Frontal cortex (tissue), 4 donors: ENCODE data around the gene AKAP8. TPM values are rescaled to one million over a fixed set of nuclear protein-coding genes. Genes with fewer than 3 reads are reported as not detected.
"Not testable (repeated sequence)": the region's sequence is repeated elsewhere in the genome, so short reads cannot be mapped to it uniquely, and the experiment has no call there.

Experiments
- DNase-seq, 2 donors: peaks; one replicate each; pipeline ENCODE4 v3.0.0; 2012; ENCODE audit warnings: low spot score in 2 of 2
- FAIRE-seq: peaks from 2 replicates; lab custom pipeline; 2012; peaks lifted over from hg19 to GRCh38; lab: Jason Lieb, UNC
- total RNA-seq: library from RNA; depleted of rRNA; stranded (reverse); fragments of >200 nt; gene quantifications from one replicate; pipeline ENCODE4 v1.2.3, GENCODE V29; 2014
- donor health status: control.
- donor health status: control.
- donor health status: control.

AKAP8 gene
- total RNA-seq, result 9.8 TPM

DNA sequence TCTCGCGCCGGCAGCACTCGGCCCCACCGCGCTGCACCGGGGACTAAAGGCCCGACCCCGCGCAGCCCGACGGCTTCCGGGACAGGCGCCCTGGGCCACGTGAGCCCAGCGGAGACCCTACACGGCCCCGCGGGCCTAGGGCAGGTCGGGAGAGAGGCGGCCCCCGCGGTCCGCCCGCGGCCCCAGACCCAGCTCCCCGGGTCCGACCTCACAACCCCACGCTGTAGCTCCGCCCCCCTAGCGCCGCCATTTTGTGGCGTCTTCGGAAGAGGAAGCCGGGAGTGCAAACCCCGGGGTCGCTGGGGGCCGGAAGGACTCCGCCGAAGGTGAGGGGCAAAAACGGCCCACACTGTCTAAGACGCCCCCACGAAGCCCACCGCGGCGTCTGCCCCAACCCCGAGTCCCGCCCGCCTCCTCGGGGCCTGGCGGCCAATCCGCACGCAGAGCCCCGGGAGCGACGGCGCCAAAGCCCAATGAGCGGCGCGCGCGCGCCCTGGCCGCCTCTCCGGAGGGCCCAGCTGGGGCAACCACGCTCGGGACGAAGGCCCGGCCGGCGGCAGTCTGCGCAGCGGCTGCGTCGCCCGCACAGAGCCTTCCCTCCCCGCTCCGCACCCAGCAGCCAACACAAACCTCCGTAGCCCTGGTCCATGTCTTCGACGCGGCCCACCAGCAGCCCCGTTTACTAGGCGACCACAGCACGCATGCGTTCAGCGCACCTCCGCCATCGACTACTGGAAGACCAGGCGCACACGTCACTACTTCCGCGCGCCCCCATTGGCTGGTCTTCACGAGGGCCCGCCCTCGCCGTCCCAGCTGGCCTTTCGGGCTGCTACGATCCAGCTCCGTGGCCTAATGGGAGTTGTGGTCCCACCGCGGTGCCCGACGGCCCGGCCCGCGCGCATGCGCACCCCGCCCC, at the start of gene AKAP8:
Gene AKAP8, minus strand, starts transcription at position 705 of the 916 bp plus-strand sequence. Its CDS starts 56 bp downstream, at position 649.
- no peak for FAIRE-seq
- peak; percentile 99 to 100 for DNase-seq

DNA sequence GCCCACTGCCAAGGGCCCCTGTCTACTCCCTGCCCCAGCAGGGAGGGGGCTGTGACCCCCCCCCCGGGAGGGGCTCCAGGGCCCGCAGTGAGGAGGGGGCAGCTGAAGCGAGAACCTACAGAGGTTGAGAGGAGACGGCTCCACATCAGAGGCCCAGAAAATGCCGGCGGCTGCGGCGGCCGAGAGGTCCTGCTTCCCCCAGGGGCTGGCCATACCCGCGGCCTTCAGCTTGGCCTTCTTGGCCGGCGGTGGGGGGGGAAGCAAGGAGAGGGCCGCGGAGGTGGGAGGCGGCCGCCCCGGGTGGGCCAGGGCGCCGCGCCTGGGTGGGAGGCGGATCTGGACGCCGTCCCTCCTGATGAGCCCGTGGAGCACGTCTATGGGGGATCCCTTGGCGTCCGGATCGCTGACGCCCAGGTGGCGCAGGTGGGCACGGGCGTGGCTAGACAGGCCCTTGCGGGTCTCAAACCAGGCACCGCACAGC, 48.4 kb upstream of the AKAP8 start:
- FAIRE-seq (no peak), DNase-seq (no peak)

DNA sequence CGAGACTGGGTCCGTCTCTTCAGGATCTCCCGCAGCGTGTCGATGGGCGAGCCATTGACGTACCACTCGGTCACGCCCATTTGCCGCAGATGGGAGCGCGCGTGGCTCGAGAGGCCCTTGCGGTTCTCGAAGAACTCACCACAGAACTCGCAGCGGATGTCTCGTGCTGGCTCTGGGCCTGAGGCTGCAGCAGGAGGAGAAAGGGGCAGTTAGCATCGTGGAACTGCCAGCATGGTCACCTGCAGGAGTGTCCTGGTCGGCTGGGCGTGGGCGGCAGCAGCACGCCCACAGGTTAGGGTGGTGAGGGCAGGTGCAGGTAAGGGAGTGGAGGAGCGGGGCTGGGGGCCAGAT, 47.7 kb upstream of the AKAP8 start:
- DNase-seq (no peak), FAIRE-seq (no peak)

DNA sequence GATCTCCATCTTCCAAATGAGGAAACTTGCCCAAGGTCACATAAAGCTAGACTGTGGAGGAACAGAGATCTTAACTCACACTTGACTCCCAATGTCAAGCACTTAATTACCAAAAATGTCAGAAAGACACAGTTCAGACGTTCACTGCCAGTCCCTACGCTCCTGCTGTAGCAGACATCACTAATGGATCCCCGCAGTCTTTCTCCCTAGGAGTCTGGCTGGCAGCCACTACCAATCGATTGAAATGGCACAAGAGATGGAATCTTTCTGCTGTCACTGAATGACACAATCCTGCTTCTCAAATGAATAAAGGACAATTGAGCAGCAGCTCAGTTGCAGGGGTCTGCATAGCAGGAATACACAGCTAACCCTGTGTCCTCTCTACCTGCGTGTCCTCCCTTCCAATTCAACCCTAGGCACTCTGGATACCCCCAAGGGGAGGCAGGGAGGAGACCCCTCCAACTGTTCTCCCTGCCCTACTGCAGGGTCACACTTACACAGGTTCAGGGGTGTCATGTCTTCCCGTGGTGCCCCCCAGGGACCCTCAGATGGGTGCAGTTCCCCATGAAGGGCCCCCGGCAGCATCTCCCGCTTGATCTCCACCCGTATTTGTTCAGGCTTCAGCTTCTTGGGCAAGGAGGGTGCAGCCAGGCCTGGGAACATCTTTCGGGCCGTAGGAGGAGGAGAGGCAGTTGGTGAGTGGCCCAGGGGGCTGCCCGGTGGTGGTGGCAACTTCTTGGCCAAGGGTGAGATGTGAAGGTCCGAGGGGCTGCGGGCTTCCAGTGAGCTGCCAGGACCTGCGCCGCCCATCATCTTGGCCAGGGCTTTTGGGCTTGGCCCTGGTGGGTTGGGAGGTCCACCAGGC, 47.1 kb upstream of the AKAP8 start:
- DNase-seq (no peak), FAIRE-seq (no peak)

DNA sequence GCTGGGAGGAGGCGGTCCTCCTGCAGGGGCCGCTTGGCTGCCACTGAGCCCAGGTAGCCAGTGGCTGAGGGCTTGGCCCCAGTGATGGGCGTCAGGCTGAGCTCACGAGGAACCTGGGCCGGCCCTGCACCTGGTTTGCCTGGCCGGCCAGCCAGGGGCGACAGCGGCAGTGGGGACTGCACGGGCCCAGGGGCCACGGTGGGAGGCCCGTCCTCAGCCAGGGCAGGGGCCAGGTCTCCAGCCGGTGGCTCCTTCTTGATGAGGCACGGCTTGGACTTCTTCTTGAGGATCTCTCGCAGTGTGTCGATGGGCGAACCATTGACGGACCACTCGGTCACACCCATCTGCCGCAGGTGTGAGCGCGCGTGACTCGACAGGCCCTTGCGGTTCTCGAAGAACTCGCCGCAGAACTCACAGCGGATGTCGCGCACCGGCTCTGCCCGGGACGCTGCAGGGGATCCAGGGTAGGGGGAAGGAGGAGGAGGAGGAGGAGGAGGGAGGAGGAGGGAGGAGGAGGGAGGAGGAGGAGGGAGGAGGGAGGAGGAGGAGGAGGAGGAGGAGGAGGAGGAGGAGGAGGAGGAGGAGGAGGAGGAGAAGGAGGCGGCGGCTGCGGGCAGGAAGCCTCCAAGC, 45.8 kb upstream of the AKAP8 start:
- FAIRE-seq (no peak), DNase-seq (no peak)

DNA sequence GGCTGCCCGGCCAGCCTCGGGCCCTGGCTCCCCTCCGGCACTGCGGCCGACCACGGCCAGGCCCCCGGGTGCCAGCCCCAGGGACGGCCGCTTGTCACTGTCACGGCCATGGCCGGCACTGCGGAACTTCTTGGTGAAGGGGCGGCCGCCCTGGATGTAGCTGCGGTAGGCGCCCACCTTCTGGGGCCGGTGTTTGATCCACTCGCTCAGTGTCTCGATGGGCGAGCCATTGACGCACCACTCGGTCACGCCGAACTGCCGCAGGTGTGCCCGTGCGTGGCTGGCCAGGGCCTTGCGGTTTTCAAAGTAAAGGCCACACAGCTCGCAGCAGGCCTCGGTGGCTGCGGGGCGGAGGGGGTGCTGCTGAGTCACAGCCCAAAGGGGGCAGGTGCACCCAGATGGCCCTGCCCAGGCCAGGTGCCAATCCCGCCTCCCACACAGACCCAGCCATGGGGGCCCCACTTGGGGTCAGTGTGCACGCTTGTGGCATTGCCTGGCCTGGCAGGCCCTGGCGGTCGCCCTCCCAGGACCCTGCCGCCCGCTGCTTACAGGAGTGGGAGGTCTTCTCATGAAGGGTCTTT, 45.2 kb upstream of the AKAP8 start:
- FAIRE-seq, result no peak
- no peak for DNase-seq

DNA sequence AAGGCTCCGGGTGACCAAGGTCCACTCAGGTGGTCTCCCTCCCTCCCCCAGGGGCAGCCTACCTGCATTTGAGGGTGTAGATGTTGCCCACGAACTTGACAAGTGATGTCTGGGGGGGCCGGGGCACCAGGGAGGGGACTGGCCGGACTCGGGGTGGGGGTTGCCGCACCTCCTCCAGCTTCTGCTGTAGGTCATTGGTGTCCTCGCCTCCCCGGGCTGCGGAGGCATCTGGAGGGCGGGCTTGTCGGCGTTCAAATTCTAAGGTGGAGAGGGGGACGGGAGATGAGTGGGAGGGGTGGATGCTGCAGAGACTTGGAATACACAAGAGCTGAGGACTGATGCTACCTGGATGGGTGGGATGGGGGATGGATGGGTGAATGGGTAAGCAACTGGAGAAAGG, 44.5 kb upstream of the AKAP8 start:
- FAIRE-seq (no peak), DNase-seq (no peak)

DNA sequence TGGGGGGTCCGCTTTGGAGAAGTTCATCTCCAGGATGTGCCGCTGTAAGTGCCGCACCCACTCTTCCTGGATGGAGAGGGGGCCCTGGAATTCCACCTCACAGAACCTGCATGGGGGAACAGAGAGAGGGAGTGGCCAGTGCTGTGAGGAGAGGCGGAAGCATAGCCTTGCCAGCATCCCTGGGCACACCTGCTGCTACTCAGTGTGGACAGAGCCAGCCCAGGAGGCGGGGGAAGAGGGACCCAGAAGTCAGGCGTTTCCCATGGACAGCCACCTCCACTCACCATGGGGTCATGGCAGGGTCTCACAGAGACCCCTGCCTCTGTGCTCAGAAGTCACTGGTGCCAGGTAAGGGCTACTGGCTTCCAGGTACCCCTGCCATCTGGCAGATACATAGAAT, 43.5 kb upstream of the AKAP8 start:
- FAIRE-seq, result no peak
- DNase-seq, result no peak

GRCh38 chr19:15422296-15423075, 42.9 kb upstream of the AKAP8 start:
- no peak for FAIRE-seq
- no peak for DNase-seq

GRCh38 chr19:15421721-15422260, 42.2 kb upstream of the AKAP8 start:
- DNase-seq, result peak; percentile 56 to 82
- peak; percentile 24 for FAIRE-seq

DNA sequence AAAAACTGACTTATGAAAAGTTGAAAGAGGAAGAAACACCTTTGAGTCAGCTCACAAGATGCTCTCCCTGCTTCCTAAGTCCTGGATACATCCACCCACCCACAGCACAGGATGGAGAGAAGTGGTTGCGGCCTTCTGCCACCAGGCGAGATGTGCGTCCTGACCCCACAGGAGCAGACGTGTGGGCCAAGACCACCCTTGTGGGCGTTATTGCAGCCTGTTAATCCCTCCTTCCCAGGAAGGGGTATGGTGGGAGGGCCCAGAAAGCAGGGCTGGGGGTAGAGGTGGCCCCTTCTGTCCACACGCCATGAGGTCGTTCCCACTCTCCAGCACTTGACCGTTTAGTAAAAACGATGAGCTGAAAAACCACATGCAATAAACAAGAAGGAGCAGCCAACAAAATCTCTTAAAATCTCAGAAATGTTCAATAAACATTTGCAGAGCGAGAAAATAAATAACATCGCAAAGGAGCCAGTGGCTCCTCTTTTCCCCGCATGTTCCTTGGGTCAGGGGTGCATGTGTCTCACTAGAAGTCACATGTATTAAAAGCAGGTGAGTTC, 41.6 kb upstream of the AKAP8 start:
- FAIRE-seq (no peak), DNase-seq (no peak)

DNA sequence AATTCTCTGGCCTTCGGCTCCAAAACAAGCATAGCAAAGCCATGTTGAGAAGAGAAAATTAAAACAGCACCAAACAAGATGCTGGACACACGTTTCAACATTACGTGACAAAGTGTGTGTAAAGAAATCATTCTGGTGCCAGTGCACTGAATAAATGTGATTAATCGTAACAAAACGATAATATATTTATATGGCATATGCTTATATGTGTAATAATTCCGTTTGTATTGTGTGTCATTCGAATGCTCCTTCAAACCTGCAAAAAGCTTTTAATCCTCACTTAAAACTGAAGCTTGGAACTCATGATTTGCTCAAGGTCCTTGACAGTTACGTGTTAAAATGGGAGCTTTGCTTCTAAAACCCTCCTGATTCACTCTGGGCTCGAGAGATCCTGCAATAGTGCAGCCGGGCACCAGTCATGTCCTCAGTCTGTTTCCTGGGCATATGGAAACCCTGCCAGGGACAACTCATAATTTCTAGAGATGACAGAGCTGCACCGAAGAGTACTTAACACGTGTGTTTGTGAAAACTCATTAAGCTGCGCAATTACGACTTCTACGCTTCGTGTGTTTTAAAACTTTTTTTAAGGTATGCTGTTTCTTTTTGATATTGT, 39.9 kb upstream of the AKAP8 start:
- FAIRE-seq (no peak), DNase-seq (no peak)

- DNase-seq, result peak; percentile 97 to 98
- peak; percentile 95 for FAIRE-seq
Measured at GRCh38 chr19:15418579-15419412, 39.2 kb upstream of the AKAP8 start, which contains the start of gene AKAP8L. Gene AKAP8L (minus strand): TSS chr19:15418988. CDS start chr19:15418923, 65 bp downstream.

- DNase-seq (no peak), FAIRE-seq (no peak)
Measured at GRCh38 chr19:15418231-15418578, 38.6 kb upstream of the AKAP8 start.

- FAIRE-seq, result no peak
- no peak for DNase-seq
Measured at GRCh38 chr19:15417699-15418098, 38.1 kb upstream of the AKAP8 start.

GRCh38 chr19:15412832-15413231, 33.2 kb upstream of the AKAP8 start:
- FAIRE-seq (no peak), DNase-seq (no peak)

DNA sequence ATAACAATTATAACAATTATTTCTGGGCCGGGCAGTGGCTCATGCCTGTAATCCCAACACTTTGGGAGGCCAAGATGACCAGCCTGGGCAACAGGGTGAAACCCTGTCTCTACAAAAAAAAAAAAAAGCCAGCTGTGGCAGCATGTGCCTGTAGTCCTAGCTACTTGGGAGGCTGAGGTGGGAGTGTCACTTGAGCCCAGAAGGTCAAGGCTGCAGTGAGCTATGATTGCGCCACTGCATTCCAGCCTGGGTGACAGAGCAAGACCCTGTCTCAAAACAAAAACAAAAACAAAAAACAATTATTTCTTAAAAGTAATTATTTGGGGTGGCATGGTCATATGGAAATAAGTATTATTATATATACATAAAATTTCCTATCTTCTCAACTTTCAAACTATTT, 31.8 kb upstream of the AKAP8 start:
- FAIRE-seq, DNase-seq: not testable (repeated sequence)
